Ishikawa (cell line): ENCODE data around the gene MAP3K4.

Experiments used
- CEBPB ChIP-seq: IDR thresholded peaks from 2 replicates; pipeline ENCODE4 v1.6.1; 2012
- CREB1 ChIP-seq: IDR thresholded peaks from 2 replicates; pipeline ENCODE4 v1.6.1; 2012; ENCODE audit warnings: low read depth
- EGR1 ChIP-seq: IDR thresholded peaks from 2 replicates; pipeline ENCODE4 v1.6.1; 2012
- EP300 ChIP-seq: IDR thresholded peaks from 2 replicates; pipeline ENCODE4 v1.6.1; 2012; ENCODE audit warnings: borderline replicate concordance
- FOXM1 ChIP-seq: IDR thresholded peaks from 2 replicates; pipeline ENCODE4 v1.6.1; 2012; ENCODE audit warnings: low read depth, borderline replicate concordance
- NFIC ChIP-seq: IDR thresholded peaks from 2 replicates; pipeline ENCODE4 v1.6.1; 2012
- RAD21 ChIP-seq: IDR thresholded peaks from 2 replicates; pipeline ENCODE4 v1.6.1; 2012; ENCODE audit warnings: low read depth
- TAF1 ChIP-seq: IDR thresholded peaks from 2 replicates; pipeline ENCODE4 v1.6.1; 2012; ENCODE audit warnings: low read depth, mild to moderate bottlenecking
- TCF12 ChIP-seq: IDR thresholded peaks from 2 replicates; pipeline ENCODE4 v1.6.1; 2012; ENCODE audit warnings: low read depth
- TEAD4 ChIP-seq: IDR thresholded peaks from 2 replicates; pipeline ENCODE4 v1.6.1; 2012
- YY1 ChIP-seq: IDR thresholded peaks from 2 replicates; pipeline ENCODE4 v1.6.1; 2012; ENCODE audit warnings: low read depth
- ZBTB7A ChIP-seq: IDR thresholded peaks from 2 replicates; pipeline ENCODE4 v1.6.1; 2012; ENCODE audit warnings: low read depth
- TF ChIP-seq, protein P1 (sequence below): IDR thresholded peaks from 2 replicates; pipeline ENCODE4 v1.6.1; 2012; ENCODE audit warnings: low read depth, mild to moderate bottlenecking
- TF ChIP-seq, protein P2 (sequence below): IDR thresholded peaks from 2 replicates; pipeline ENCODE4 v1.6.1; 2012
- TF ChIP-seq, protein P3 (sequence below): IDR thresholded peaks from 2 replicates; pipeline ENCODE4 v1.6.1; 2012

Gene MAP3K4

DNA sequence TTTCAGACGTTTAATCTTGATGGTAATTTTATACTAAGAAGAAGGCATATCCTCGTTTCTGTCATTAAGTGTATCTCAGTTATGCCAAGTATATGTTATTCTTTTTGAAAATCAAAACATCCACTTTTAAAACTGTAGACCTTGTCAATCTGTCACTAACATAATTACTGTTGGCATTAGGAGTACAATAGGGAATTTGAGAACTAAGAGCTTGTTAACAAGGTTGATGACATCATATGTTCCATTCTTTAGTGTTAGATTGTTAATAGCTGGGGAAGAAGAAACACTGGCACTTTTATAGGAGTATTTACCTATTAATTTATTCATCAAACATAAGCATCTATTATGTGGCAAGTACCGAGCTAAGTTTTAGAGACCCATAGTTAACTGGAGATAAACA, 76.2 kb downstream of the MAP3K4 start:
- TF ChIP-seq ZBTB7A (no peak), TEAD4 (no peak), FOXM1 (no peak), TAF1 (no peak), EGR1 (no peak), CEBPB (no peak), NFIC (no peak), TCF12 (no peak), RAD21 (no peak), CREB1 (no peak), YY1 (no peak), EP300 (no peak)
- TF ChIP-seq, protein P1, sequence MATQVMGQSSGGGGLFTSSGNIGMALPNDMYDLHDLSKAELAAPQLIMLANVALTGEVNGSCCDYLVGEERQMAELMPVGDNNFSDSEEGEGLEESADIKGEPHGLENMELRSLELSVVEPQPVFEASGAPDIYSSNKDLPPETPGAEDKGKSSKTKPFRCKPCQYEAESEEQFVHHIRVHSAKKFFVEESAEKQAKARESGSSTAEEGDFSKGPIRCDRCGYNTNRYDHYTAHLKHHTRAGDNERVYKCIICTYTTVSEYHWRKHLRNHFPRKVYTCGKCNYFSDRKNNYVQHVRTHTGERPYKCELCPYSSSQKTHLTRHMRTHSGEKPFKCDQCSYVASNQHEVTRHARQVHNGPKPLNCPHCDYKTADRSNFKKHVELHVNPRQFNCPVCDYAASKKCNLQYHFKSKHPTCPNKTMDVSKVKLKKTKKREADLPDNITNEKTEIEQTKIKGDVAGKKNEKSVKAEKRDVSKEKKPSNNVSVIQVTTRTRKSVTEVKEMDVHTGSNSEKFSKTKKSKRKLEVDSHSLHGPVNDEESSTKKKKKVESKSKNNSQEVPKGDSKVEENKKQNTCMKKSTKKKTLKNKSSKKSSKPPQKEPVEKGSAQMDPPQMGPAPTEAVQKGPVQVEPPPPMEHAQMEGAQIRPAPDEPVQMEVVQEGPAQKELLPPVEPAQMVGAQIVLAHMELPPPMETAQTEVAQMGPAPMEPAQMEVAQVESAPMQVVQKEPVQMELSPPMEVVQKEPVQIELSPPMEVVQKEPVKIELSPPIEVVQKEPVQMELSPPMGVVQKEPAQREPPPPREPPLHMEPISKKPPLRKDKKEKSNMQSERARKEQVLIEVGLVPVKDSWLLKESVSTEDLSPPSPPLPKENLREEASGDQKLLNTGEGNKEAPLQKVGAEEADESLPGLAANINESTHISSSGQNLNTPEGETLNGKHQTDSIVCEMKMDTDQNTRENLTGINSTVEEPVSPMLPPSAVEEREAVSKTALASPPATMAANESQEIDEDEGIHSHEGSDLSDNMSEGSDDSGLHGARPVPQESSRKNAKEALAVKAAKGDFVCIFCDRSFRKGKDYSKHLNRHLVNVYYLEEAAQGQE = no peak
- TF ChIP-seq, protein P2, sequence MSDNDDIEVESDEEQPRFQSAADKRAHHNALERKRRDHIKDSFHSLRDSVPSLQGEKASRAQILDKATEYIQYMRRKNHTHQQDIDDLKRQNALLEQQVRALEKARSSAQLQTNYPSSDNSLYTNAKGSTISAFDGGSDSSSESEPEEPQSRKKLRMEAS = no peak
- TF ChIP-seq, protein P3, sequence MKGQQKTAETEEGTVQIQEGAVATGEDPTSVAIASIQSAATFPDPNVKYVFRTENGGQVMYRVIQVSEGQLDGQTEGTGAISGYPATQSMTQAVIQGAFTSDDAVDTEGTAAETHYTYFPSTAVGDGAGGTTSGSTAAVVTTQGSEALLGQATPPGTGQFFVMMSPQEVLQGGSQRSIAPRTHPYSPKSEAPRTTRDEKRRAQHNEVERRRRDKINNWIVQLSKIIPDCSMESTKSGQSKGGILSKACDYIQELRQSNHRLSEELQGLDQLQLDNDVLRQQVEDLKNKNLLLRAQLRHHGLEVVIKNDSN = no peak

DNA sequence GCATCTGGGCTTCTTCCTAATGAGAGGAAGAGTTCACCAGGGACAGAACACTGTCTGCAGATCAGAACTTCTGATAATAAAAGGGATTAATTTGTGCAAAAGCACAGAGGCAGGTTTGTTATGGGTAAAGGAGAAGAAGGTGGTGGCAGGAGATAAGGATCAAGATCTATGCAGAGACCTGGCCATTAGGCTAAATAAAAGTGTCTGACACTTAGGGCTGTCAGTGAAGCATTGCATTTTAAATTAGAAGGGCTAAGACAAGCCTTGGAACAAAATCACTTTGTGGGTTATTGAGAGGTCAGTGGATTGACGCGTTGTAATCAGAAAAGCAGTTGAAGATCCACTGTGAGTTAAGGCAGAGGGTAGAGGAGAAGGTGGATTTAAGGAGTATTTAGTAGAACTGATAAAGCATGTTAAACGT, 76.8 kb downstream of the MAP3K4 start:
- TF ChIP-seq YY1 (no peak), TAF1 (no peak), CREB1 (no peak), FOXM1 (no peak), EP300 (no peak), NFIC (no peak), EGR1 (no peak)

DNA sequence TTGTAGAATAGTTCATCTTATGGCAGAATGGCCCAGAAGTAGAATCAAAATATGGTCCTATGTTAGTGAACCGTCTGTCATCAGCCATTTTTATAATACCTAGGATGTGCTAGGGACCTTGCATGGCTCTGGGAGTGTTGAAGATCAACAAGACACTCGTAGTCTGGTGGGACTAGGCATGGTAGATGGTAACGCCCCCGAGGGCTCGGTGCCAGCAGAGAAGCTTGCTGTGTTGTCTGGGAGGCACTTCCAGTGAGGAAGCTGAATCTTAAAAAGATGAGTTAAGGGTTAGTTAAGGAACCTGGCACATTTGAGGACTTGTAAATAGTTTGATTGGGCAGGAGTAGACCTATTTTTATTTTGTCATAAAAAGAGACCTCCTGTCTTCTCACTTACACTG, 82.4 kb downstream of the MAP3K4 start:
- no peak for TF ChIP-seq EP300
- no peak for TF ChIP-seq NFIC
- no peak for TF ChIP-seq FOXM1
- TF ChIP-seq TAF1 = no peak
- TF ChIP-seq EGR1 = no peak
- no peak for TF ChIP-seq CREB1
- TF ChIP-seq TEAD4 = no peak
- TF ChIP-seq, protein P1 = no peak
- no peak for TF ChIP-seq ZBTB7A
- no peak for TF ChIP-seq CEBPB
- no peak for TF ChIP-seq RAD21
- TF ChIP-seq YY1 = no peak
- TF ChIP-seq, protein P2 = no peak
- no peak for TF ChIP-seq TCF12

DNA sequence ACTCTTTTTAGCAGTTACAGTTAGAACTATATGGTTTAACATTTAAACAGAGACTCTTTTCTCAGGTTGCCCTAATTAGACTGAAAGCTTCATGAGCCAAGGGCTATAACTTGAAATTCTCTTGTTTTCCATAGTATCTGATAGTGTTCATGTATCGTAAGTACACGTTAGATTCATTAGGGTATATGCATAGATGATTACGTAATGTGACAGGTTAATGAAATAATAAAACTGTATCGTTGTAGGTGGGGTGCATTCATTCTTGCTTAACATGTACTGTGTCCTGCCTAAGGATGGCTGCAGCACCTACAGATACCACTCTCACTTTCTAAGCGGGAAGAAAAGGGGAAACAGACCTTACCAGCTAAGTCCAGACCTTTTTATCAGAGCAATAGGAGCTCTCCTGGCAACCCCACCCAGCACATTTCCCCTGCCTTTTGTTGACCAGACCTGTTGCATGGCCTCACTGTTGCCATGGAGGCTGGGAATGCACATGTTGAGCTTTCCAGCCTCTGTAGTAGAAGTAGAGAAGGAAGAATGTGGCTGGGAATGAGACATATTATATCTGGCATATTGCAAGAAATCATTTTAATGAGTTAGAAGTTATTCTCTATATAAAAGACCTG, 83.0 kb downstream of the MAP3K4 start:
- TF ChIP-seq NFIC = no peak
- no peak for TF ChIP-seq CREB1
- no peak for TF ChIP-seq FOXM1
- TF ChIP-seq, protein P2 = no peak
- no peak for TF ChIP-seq EGR1
- TF ChIP-seq, protein P3 = no peak
- no peak for TF ChIP-seq TAF1
- TF ChIP-seq RAD21 = no peak
- TF ChIP-seq, protein P1 = no peak
- no peak for TF ChIP-seq EP300
- TF ChIP-seq TCF12 = no peak
- no peak for TF ChIP-seq YY1
- TF ChIP-seq ZBTB7A = no peak
- no peak for TF ChIP-seq TEAD4
